GM19452 (cell line): ENCODE data around the gene NUDT21.
"Not testable (repeated sequence)": the region's sequence is repeated elsewhere in the genome, so short reads cannot be mapped to it uniquely, and the experiment has no call there.

Experiments used
- ATAC-seq: cut with Tn5 transposase; IDR thresholded peaks from one replicate; pipeline ENCODE4 v1.9.1; 2021; ENCODE audit not compliant: unreplicated experiment

NUDT21 gene

GRCh38 chr16:56382459-56382858 lies 68.7 kb downstream of the NUDT21 start:
- ATAC-seq, result no peak

GRCh38 chr16:56380778-56381485 lies 70.2 kb downstream of the NUDT21 start:
- not testable (repeated sequence) for ATAC-seq
